H1 (cell line): Measurements from ENCODE around the gene SNRPB. TPM values are rescaled to one million over a fixed set of nuclear protein-coding genes. Genes with fewer than 3 reads are reported as not detected.

Source experiments
- CHD1 ChIP-seq: IDR thresholded peaks from 2 replicates; pipeline ENCODE4 v1.6.1; 2012; ENCODE audit warnings: low read depth, low read length, improper control_type of control experiment
- CHD7 ChIP-seq: fragments of 300-600 bp; sonication (generic); IDR thresholded peaks from 2 replicates; pipeline ENCODE4 v1.7.1; 2012; ENCODE audit warnings: low read length, moderate library complexity, mild to moderate bottlenecking, inconsistent platforms; ENCODE audit not compliant: insufficient replicate concordance
- GTF2F1 ChIP-seq: IDR thresholded peaks from 2 replicates; pipeline ENCODE4 v1.6.1; 2012; ENCODE audit warnings: low read depth, low read length, improper control_type of control experiment, borderline replicate concordance
- POLR2A ChIP-seq, 2 experiments: IDR thresholded peaks; 1 replicate in 1 of 2; 2 replicates in 1 of 2; pipeline ENCODE4 v1.6.1; 2011; ENCODE audit warnings: low read depth in 2 of 2, low read length in 2 of 2, mild to moderate bottlenecking in 2 of 2; ENCODE audit errors: control extremely low read depth in 1 of 2
- SP1 ChIP-seq: IDR thresholded peaks from 2 replicates; pipeline ENCODE4 v1.6.1; 2011; ENCODE audit warnings: low read depth, low read length
- USF2 ChIP-seq: IDR thresholded peaks from 2 replicates; pipeline ENCODE4 v1.6.1; 2011; ENCODE audit warnings: low read length, improper control_type of control experiment
- polyA plus RNA-seq, 7 experiments: library from polyadenylated mRNA; depleted of rRNA in 3 of 7; stranded (reverse) in 5 of 7; unstranded in 2 of 7; fragments of >200 nt in 5 of 7; fragments of 200-250 nt in 2 of 7; gene quantifications; 1 replicate in 5 of 7; 2 replicates in 1 of 7; 4 replicates in 1 of 7; pipeline versions ENCODE4 v1.2.1 to v1.2.3, GENCODE V29; 2011 to 2013; ENCODE audit warnings: missing spikeins in 2 of 7, mixed read lengths in 2 of 7
- total RNA-seq: library from RNA; stranded (reverse); fragmentation: NEBNext Ultra II Directional; extraction: Animal tissue kit (Norgen Biotek cat#: 25700); gene quantifications from 2 replicates; pipeline ENCODE4 v1.2.1, GENCODE V29; 2021

The SNRPB gene
- total and polyA plus RNA-seq, 2 of the 8 experiments (the other 6 are each of a cell fraction or from before 2014, with no cell fraction given): 507 to 589 TPM

- TF ChIP-seq CHD7 (no peak), POLR2A (IDR thresholded peaks at IDR 0.05; ENCODE audit: control extremely low read depth in 1 of 2, low read depth in 2 of 2, low read length in 2 of 2) (no peak), GTF2F1 (no peak), SP1 (no peak), USF2 (no peak), CHD1 (no peak)
Observed at GRCh38 chr20:2480381-2480780, 9.8 kb upstream of the SNRPB start (continued).
